H1 (cell line): ENCODE results near the gene TIAM2. TPM values are rescaled to one million over a fixed set of nuclear protein-coding genes. Genes with fewer than 3 reads are reported as not detected.

Source experiments
- CTCF ChIA-PET: fragments of 300-600 bp; sonication (Branson Sonifier 250); formaldehyde crosslinking; loops from one replicate; lab custom pipeline; 2021; ENCODE audit not compliant: partially characterized antibody; lab: Charles Lee
- POLR2A ChIA-PET: fragments of 300-600 bp; sonication (Branson Sonifier 250); formaldehyde crosslinking; loops from one replicate; lab custom pipeline; 2021; ENCODE audit warnings: inconsistent platforms; ENCODE audit not compliant: partially characterized antibody; lab: Charles Lee
- DNase-seq, 2 experiments: peaks; one replicate each; pipeline versions ENCODE4 v3.0.0 to v3.0.0-alpha.2; 2010 to 2022; ENCODE audit warnings: low spot score in 2 of 2, low read depth in 1 of 2, mixed read lengths in 1 of 2
- FAIRE-seq: peaks from 2 replicates; lab custom pipeline; 2011; peaks lifted over from hg19 to GRCh38; lab: Jason Lieb, UNC
- H2AFZ ChIP-seq: 2 replicates; pipeline ENCODE4 v1.8.1; 2012; ENCODE audit warnings: low read length, inconsistent platforms
- H2AK5ac ChIP-seq: 2 replicates; pipeline ENCODE4 v1.6.1; 2013; ENCODE audit warnings: low read depth, low read length
- H2BK120ac ChIP-seq: replicated peaks from 2 replicates; pipeline ENCODE3; 2013; ENCODE audit warnings: low read depth, low read length, inconsistent platforms
- H2BK12ac ChIP-seq: 2 replicates; pipeline ENCODE4 v1.6.1; 2013; ENCODE audit warnings: low read depth, low read length
- H2BK15ac ChIP-seq: 2 replicates; pipeline ENCODE4 v1.6.1; 2013; ENCODE audit warnings: low read length
- H2BK20ac ChIP-seq: 2 replicates; pipeline ENCODE4 v1.6.1; 2013; ENCODE audit warnings: low read length
- H2BK5ac ChIP-seq: 2 replicates; pipeline ENCODE4 v1.6.1; 2013; ENCODE audit warnings: low read depth, low read length
- H3K14ac ChIP-seq: 2 replicates; pipeline ENCODE4 v1.6.1; 2013; ENCODE audit warnings: inconsistent platforms; ENCODE audit not compliant: insufficient read length
- H3K18ac ChIP-seq: 2 replicates; pipeline ENCODE4 v1.6.1; 2013; ENCODE audit warnings: low read length; ENCODE audit errors: extremely low read depth
- H3K23ac ChIP-seq: 2 replicates; pipeline ENCODE4 v1.6.1; 2013; ENCODE audit warnings: inconsistent platforms; ENCODE audit not compliant: insufficient read length
- H3K23me2 ChIP-seq: 2 replicates; pipeline ENCODE4 v1.6.1; 2013; ENCODE audit warnings: low read depth, low read length
- H3K27ac ChIP-seq: 2 replicates; pipeline ENCODE4 v1.6.1; 2011; ENCODE audit warnings: low read depth, low read length, inconsistent platforms
- H3K27me3 ChIP-seq, 4 experiments: replicated peaks in 1 of 4; 1 replicate in 1 of 4; 2 replicates in 3 of 4; pipeline versions ENCODE4 v1.6.1 to v1.8.1; 2011 to 2013; ENCODE audit warnings: low read length in 3 of 4, mild to moderate bottlenecking in 3 of 4, inconsistent platforms in 2 of 4, mixed read lengths in 2 of 4, moderate library complexity in 1 of 4; ENCODE audit not compliant: control insufficient read depth in 3 of 4, insufficient read depth in 3 of 4; ENCODE audit errors: extremely low read depth in 1 of 4
- H3K36me3 ChIP-seq, 4 experiments: 2 replicates each; pipeline versions ENCODE4 v1.6.1 to v1.8.1; 2011 to 2013; ENCODE audit warnings: mild to moderate bottlenecking in 4 of 4, low read length in 3 of 4, moderate library complexity in 2 of 4, control low read depth in 1 of 4, inconsistent platforms in 1 of 4; ENCODE audit not compliant: insufficient read depth in 4 of 4, control insufficient read depth in 2 of 4
- H3K4ac ChIP-seq: replicated peaks from 2 replicates; pipeline ENCODE3; 2013; ENCODE audit warnings: low read length, low read depth, mixed read lengths, inconsistent platforms; ENCODE audit not compliant: insufficient read length
- H3K4me1 ChIP-seq, 4 experiments: replicated peaks in 1 of 4; 1 replicate in 1 of 4; 2 replicates in 3 of 4; pipeline versions ENCODE4 v1.6.1 to v1.8.1; 2011 to 2013; ENCODE audit warnings: low read length in 3 of 4, inconsistent platforms in 2 of 4, mixed read lengths in 1 of 4; ENCODE audit not compliant: insufficient read depth in 4 of 4, control insufficient read depth in 3 of 4
- H3K4me2 ChIP-seq, 2 experiments: 2 replicates each; pipeline versions ENCODE4 v1.6.1 to v1.8.1; 2011 to 2013; ENCODE audit warnings: low read depth in 2 of 2, low read length in 2 of 2, control low read depth in 1 of 2, inconsistent platforms in 1 of 2, mild to moderate bottlenecking in 1 of 2; ENCODE audit not compliant: insufficient read depth in 1 of 2
- H3K4me3 ChIP-seq, 4 experiments: fragments of 200-600, 300-600 bp in 1 of 4; sonication (generic), shearing (Covaris generic), sonication (Bioruptor Twin) in 1 of 4; 2 replicates each; pipeline versions ENCODE4 v1.5.1 to v1.8.1; 2011 to 2016; ENCODE audit warnings: low read length in 4 of 4, low read depth in 3 of 4, control low read depth in 2 of 4, inconsistent platforms in 2 of 4, mild to moderate bottlenecking in 2 of 4, mixed read lengths in 1 of 4, moderate library complexity in 1 of 4; ENCODE audit not compliant: insufficient read depth in 2 of 4; ENCODE audit errors: extremely low read depth in 1 of 4
- H3K56ac ChIP-seq: replicated peaks from 2 replicates; pipeline ENCODE3; 2013; ENCODE audit warnings: low read depth, mild to moderate bottlenecking, mixed read lengths, low read length, inconsistent platforms; ENCODE audit not compliant: insufficient read length
- H3K79me1 ChIP-seq: 2 replicates; pipeline ENCODE4 v1.6.1; 2013; ENCODE audit warnings: low read depth, low read length, control low read depth
- H3K79me2 ChIP-seq, 2 experiments: 2 replicates each; pipeline versions ENCODE4 v1.6.1 to v1.8.1; 2012 to 2013; ENCODE audit warnings: low read length in 2 of 2, mild to moderate bottlenecking in 2 of 2, inconsistent platforms in 1 of 2; ENCODE audit not compliant: insufficient read depth in 2 of 2, control insufficient read depth in 1 of 2
- H3K9ac ChIP-seq, 4 experiments: replicated peaks in 1 of 4; 1 replicate in 1 of 4; 2 replicates in 3 of 4; pipeline versions ENCODE4 v1.6.1 to v1.8.1; 2011 to 2013; ENCODE audit warnings: low read depth in 3 of 4, low read length in 3 of 4, control low read depth in 2 of 4, mild to moderate bottlenecking in 2 of 4, moderate library complexity in 2 of 4, inconsistent platforms in 1 of 4; ENCODE audit errors: extremely low read depth in 1 of 4
- H3K9me3 ChIP-seq, 2 experiments: 2 replicates each; pipeline versions ENCODE4 v1.6.1 to v1.8.1; 2012 to 2013; ENCODE audit warnings: mild to moderate bottlenecking in 2 of 2, moderate library complexity in 2 of 2, control low read depth in 1 of 2, inconsistent platforms in 1 of 2, low read depth in 1 of 2, low read length in 1 of 2, mixed read lengths in 1 of 2; ENCODE audit not compliant: insufficient read depth in 2 of 2
- H4K20me1 ChIP-seq, 2 experiments: replicated peaks in 1 of 2; 2 replicates each; pipeline versions ENCODE3 to v1.8.1; 2011 to 2013; ENCODE audit warnings: inconsistent platforms in 2 of 2, low read length in 2 of 2, mild to moderate bottlenecking in 1 of 2; ENCODE audit not compliant: insufficient read depth in 2 of 2, control insufficient read depth in 1 of 2
- H4K5ac ChIP-seq: 2 replicates; pipeline ENCODE4 v1.6.1; 2013; ENCODE audit warnings: low read length, low read depth, mixed read lengths, inconsistent platforms; ENCODE audit not compliant: insufficient read length
- H4K8ac ChIP-seq: 2 replicates; pipeline ENCODE4 v1.8.0; 2013; ENCODE audit warnings: mild to moderate bottlenecking, moderate library complexity, low read length, inconsistent platforms; ENCODE audit not compliant: insufficient read depth; ENCODE audit errors: extremely low read depth
- H4K91ac ChIP-seq: replicated peaks from 2 replicates; pipeline ENCODE3; 2013; ENCODE audit warnings: low read length, mixed read lengths, inconsistent platforms; ENCODE audit not compliant: insufficient read length
- BACH1 ChIP-seq: IDR thresholded peaks from 2 replicates; pipeline ENCODE4 v1.6.1; 2012; ENCODE audit warnings: low read length, improper control_type of control experiment
- CTBP2 ChIP-seq: IDR thresholded peaks from 2 replicates; pipeline ENCODE4 v1.7.0; 2011; ENCODE audit warnings: borderline replicate concordance, mild to moderate bottlenecking, moderate library complexity, mixed read lengths, low read length; ENCODE audit not compliant: insufficient read depth, insufficient read length
- GABPA ChIP-seq: IDR thresholded peaks from 2 replicates; pipeline ENCODE4 v1.6.1; 2011; ENCODE audit warnings: mild to moderate bottlenecking, low read length, moderate library complexity, borderline replicate concordance; ENCODE audit not compliant: insufficient read depth
- GTF2F1 ChIP-seq: IDR thresholded peaks from 2 replicates; pipeline ENCODE4 v1.6.1; 2012; ENCODE audit warnings: low read depth, low read length, improper control_type of control experiment, borderline replicate concordance
- POLR2AphosphoS5 ChIP-seq: IDR thresholded peaks from 2 replicates; pipeline ENCODE4 v1.6.1; 2011; ENCODE audit warnings: low read depth, low read length
- POU5F1 ChIP-seq: IDR thresholded peaks from 2 replicates; pipeline ENCODE4 v1.6.1; 2011; ENCODE audit warnings: low read depth, mild to moderate bottlenecking, low read length, moderate library complexity
- RNF2 ChIP-seq: fragments of 200-900, 300-1000 bp; sonication (generic); IDR thresholded peaks from 2 replicates; pipeline ENCODE4 v1.7.1; 2016; ENCODE audit warnings: borderline replicate concordance, low read depth, mild to moderate bottlenecking, antibody characterized with exemption, low read length; ENCODE audit not compliant: poor library complexity, severe bottlenecking; ENCODE audit errors: missing control alignments
- SAP30 ChIP-seq: fragments of 300-600 bp; sonication (generic); IDR thresholded peaks from 2 replicates; pipeline ENCODE4 v1.7.1; 2012; ENCODE audit warnings: low read length, moderate library complexity, mild to moderate bottlenecking, inconsistent platforms; ENCODE audit not compliant: insufficient read depth, insufficient replicate concordance
- SP1 ChIP-seq: IDR thresholded peaks from 2 replicates; pipeline ENCODE4 v1.6.1; 2011; ENCODE audit warnings: low read depth, low read length
- TAF7 ChIP-seq: optimal IDR thresholded peaks from 2 replicates; pipeline ENCODE3; 2011; ENCODE audit warnings: low read depth, mild to moderate bottlenecking, inconsistent platforms, low read length, moderate library complexity, borderline replicate concordance
- ZNF274 ChIP-seq: IDR thresholded peaks from 2 replicates; pipeline ENCODE4 v1.7.0; 2012; ENCODE audit warnings: low read length, borderline replicate concordance; ENCODE audit errors: extremely low read depth
- WGBS, 2 experiments: shearing (Covaris generic) in 1 of 2; methylation state at CpG; one replicate each; pipeline versions ENCODE4 v1.1.6 to v1.1.7; 2013 to 2015; ENCODE audit warnings: low lambda C conversion rate in 2 of 2, mixed read lengths in 2 of 2, inconsistent platforms in 1 of 2, low coverage in 1 of 2, missing lambda C conversion rate in 1 of 2; ENCODE audit not compliant: insufficient replicate concordance in 2 of 2, insufficient coverage in 1 of 2, insufficient read length in 1 of 2; ENCODE audit errors: extremely low coverage in 1 of 2, missing lambda C conversion rate in 1 of 2; 5-methylcytosine and 5-hydroxymethylcytosine counted together
- polyA plus RNA-seq, 7 experiments: library from polyadenylated mRNA; depleted of rRNA in 3 of 7; stranded (reverse) in 5 of 7; unstranded in 2 of 7; fragments of >200 nt in 5 of 7; fragments of 200-250 nt in 2 of 7; gene quantifications; 1 replicate in 5 of 7; 2 replicates in 1 of 7; 4 replicates in 1 of 7; pipeline versions ENCODE4 v1.2.1 to v1.2.3, GENCODE V29; 2011 to 2013; ENCODE audit warnings: missing spikeins in 2 of 7, mixed read lengths in 2 of 7
- total RNA-seq: library from RNA; stranded (reverse); fragmentation: NEBNext Ultra II Directional; extraction: Animal tissue kit (Norgen Biotek cat#: 25700); gene quantifications from 2 replicates; pipeline ENCODE4 v1.2.1, GENCODE V29; 2021

The TIAM2 gene
- total and polyA plus RNA-seq, 2 of the 8 experiments (the other 6 are each of a cell fraction or from before 2014, with no cell fraction given), result 7.4 to 23.9 TPM

GRCh38 chr6:155174576-155175211 is 179.6 kb downstream of the TIAM2 start:
- Histone ChIP-seq H3K79me2 (no peaks in the 10 kb centered on the region), H2AK5ac (no peak overlapping the region), H2BK15ac (no peak overlapping the region), H2BK120ac (no peak overlapping the region), H2BK5ac (no peak overlapping the region; the same call in 1 of the 2 replicates), H3K14ac (no peak overlapping the region), H3K9me3 (no peaks in the 10 kb centered on the region), H3K23ac (no peak overlapping the region), H3K9ac (no peak overlapping the region), H2AFZ (no peak overlapping the region), H3K79me1 (no peaks in the 10 kb centered on the region), H3K56ac (no peak overlapping the region), H2BK20ac (no peak overlapping the region), H3K4me2 (no peak overlapping the region), H3K36me3 (peaks cover 0 to 6% (median 2%) of the 10 kb centered on the region in 4 experiments; a peak in 4 of 8 replicates), H4K91ac (no peak overlapping the region), H3K27me3 (no peaks in the 10 kb centered on the region), H3K27ac (no peak overlapping the region), H4K5ac (no peak overlapping the region), H3K4me3 (no peak overlapping the region), H4K20me1 (no peaks in the 10 kb centered on the region), H3K4ac (no peak overlapping the region), H3K23me2 (no peaks in the 10 kb centered on the region), H4K8ac (no peak overlapping the region), H3K4me1 (peaks cover 2 to 11% (median 7%) of the 10 kb centered on the region in 4 experiments; a peak in 6 of 7 replicates), H2BK12ac (no peak overlapping the region; the same call in 1 of the 2 replicates), H3K18ac (no peak overlapping the region)
- FAIRE-seq (peak; percentile 97), DNase-seq (peak; percentile 54 to 64)
- ChIA-PET POLR2A (interaction anchor here (1.2 kb wide), 1 partner anchor 42 kb away, joined by 3 read pairs; no protein-coding TSS in a partner anchor), CTCF (interaction anchor here (0.5 to 5.6 kb wide), 18 partner anchors 15 to 500 kb away, joined by 3 to 63 read pairs (median 4); no protein-coding TSS in a partner anchor)
- WGBS, 2 experiments, result 70% methylated on average over 12 of the region's 12 CpGs; no CpG with 5 or more reads in 1 of the 2 experiments
- TF ChIP-seq GTF2F1 (no peak), CTBP2 (no peak), SP1 (no peak), TAF7 (no peak), RNF2 (no peak), BACH1 (peak; percentile 36; the same call in 1 of the 2 replicates), ZNF274 (no peak), SAP30 (no peak), POLR2AphosphoS5 (no peak), POU5F1 (no peak), GABPA (no peak)
